HFF-Myc (cell line): Measurements from ENCODE around the gene ASPG.
A peak's percentile ranks its signal among the peaks of the same experiment; 100 is the strongest.

Source experiments
- DNase-seq: peaks from one replicate; pipeline ENCODE4 v3.0.0-alpha.2; 2011; ENCODE audit warnings: low read depth; ENCODE audit errors: extremely low read depth
- H3K4me3 ChIP-seq: replicated peaks from 2 replicates; pipeline ENCODE4 v1.5.1; 2011; ENCODE audit warnings: low read depth, mild to moderate bottlenecking, control low read depth, low read length
- CTCF ChIP-seq: IDR thresholded peaks from 2 replicates; pipeline ENCODE4 v1.5.1; 2012; ENCODE audit warnings: mild to moderate bottlenecking, low read depth, low read length, control low read depth; ENCODE audit errors: missing control alignments

ASPG gene

GRCh38 chr14:104139460-104140212 lies 54.1 kb downstream of the ASPG start:
- DNase-seq = no peak
- peak overlapping the region; percentile 65 for H3K4me3 ChIP-seq
- TF ChIP-seq CTCF = no peak

GRCh38 chr14:104140213-104140462 lies 54.6 kb downstream of the ASPG start:
- DNase-seq = no peak
- peak overlapping the region; percentile 65 for H3K4me3 ChIP-seq
- TF ChIP-seq CTCF = no peak

- peak overlapping the region; percentile 65 for H3K4me3 ChIP-seq
- DNase-seq = no peak
- TF ChIP-seq CTCF = no peak
These were observed 55.2 kb downstream of the ASPG start for GRCh38 chr14:104140463-104141331.

GRCh38 chr14:104141621-104142091 lies 56.2 kb downstream of the ASPG start:
- DNase-seq = no peak
- H3K4me3 ChIP-seq = no peak overlapping the region
- no peak for TF ChIP-seq CTCF

GRCh38 chr14:104142136-104142945 lies 56.8 kb downstream of the ASPG start:
- DNase-seq = no peak
- no peak overlapping the region for H3K4me3 ChIP-seq
- no peak for TF ChIP-seq CTCF

GRCh38 chr14:104142946-104143470 lies 57.5 kb downstream of the ASPG start:
- TF ChIP-seq CTCF = no peak
- DNase-seq = no peak

More at GRCh38 chr14:104142946-104143470, 57.5 kb downstream of the ASPG start:
- no peak overlapping the region for H3K4me3 ChIP-seq
